GM20000 (cell line): ENCODE measurements around the gene COBLL1.

ENCODE experiments used
- DNase-seq: peaks from one replicate; pipeline ENCODE4 v3.0.0; 2012; ENCODE audit warnings: low spot score
- TF ChIP-seq, protein P1 (sequence below): IDR thresholded peaks from 2 replicates; pipeline ENCODE4 v1.5.1; 2012; ENCODE audit warnings: mild to moderate bottlenecking, control low read depth; ENCODE audit errors: extremely low read depth, missing control alignments

The COBLL1 gene

DNA sequence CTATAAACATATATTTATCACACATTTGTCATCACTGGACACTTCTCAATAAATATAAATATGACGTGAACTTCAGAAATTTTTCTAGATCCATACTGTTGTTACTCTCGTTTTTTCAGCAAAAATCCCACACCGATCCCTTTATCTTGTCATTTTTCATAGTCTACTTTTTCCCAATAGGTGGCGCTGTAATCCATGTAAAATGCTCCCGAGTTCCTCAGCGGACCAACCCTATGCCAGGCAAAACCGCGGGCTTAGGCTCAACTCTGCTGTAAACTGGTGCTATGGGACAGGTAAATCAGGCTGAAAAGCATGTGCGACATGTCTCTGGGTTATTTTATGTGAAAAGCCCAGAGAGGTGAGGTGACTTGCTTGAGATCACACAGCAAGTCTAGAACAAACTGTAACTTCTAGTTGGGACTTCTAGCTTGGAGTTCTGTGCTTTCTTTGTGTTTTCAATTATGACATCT, 104.0 kb downstream of the COBLL1 start:
- peak; percentile 39 for DNase-seq
- TF ChIP-seq, protein P1, sequence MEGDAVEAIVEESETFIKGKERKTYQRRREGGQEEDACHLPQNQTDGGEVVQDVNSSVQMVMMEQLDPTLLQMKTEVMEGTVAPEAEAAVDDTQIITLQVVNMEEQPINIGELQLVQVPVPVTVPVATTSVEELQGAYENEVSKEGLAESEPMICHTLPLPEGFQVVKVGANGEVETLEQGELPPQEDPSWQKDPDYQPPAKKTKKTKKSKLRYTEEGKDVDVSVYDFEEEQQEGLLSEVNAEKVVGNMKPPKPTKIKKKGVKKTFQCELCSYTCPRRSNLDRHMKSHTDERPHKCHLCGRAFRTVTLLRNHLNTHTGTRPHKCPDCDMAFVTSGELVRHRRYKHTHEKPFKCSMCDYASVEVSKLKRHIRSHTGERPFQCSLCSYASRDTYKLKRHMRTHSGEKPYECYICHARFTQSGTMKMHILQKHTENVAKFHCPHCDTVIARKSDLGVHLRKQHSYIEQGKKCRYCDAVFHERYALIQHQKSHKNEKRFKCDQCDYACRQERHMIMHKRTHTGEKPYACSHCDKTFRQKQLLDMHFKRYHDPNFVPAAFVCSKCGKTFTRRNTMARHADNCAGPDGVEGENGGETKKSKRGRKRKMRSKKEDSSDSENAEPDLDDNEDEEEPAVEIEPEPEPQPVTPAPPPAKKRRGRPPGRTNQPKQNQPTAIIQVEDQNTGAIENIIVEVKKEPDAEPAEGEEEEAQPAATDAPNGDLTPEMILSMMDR, result peak; percentile 42

DNA sequence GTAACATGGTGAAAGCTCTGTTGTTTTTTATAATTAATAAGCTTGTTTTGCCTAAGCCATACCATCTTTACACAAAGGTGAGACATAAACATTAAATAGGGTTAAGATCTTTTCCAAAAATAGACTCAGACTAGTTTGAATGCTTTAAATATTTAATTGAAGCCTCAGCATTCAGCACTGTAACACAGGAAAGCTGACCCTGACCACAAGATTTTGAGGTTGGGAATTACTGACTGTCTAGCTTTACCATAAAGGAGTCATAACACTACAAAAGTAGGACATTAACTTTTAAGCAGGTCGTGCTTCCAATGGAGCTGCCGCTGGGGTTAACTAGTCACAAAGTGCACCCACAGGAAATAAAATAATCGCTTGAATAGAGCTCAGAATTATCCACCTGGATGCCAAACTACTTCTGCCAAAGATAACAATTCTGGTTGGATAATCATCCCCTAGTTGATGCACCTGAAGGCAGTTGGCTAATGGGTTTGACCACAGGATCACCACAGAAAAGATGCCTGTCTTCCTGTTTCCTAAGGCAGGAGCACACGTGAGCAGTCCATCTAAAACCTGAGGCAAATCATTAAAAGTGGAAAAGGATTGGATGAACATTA, 106.2 kb downstream of the COBLL1 start:
- DNase-seq, result no peak

DNA sequence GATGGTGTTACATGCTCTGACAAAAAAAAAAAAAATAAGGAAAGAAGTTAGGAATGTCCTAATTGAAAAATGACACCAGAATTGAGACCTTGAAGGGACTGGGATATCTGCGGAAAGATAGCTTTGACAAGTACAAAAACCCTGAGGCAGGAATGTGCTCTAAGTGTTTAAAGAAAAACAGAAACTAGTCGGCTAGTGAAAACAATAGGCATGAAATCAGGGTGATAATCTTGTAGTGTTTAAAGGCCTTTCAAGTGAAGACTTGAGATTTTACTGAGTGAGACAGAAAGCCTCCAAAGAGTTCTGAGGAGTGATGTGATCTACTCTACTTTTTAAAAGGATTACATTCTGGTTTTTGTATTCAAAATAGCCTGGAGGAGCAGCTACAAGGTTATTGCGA, 107.4 kb downstream of the COBLL1 start:
- TF ChIP-seq, protein P1, result no peak
- no peak for DNase-seq

More for the DNA sequence above, 106.2 kb downstream of the COBLL1 start:
- TF ChIP-seq, protein P1, result no peak

DNA sequence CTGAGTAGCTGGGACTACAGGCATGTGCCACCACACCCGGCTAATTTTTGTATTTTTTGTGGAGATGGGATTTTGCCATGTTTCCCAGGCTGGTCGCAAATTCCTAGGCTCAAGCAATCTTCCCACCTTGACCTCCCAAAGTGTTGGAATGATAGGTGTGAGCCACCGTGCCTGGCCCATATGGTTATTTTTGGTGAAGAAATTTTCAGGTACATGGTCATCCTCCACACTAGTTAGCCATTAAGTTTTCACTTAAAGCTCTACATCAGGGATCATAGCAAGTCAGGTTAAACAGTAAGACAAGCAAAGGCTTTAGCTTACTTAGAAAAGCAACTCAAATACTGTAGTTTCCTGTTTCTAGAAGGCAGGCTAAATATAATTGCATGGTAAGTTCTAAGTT, 116.1 kb downstream of the COBLL1 start:
- no peak for DNase-seq
- TF ChIP-seq, protein P1, result no peak

DNA sequence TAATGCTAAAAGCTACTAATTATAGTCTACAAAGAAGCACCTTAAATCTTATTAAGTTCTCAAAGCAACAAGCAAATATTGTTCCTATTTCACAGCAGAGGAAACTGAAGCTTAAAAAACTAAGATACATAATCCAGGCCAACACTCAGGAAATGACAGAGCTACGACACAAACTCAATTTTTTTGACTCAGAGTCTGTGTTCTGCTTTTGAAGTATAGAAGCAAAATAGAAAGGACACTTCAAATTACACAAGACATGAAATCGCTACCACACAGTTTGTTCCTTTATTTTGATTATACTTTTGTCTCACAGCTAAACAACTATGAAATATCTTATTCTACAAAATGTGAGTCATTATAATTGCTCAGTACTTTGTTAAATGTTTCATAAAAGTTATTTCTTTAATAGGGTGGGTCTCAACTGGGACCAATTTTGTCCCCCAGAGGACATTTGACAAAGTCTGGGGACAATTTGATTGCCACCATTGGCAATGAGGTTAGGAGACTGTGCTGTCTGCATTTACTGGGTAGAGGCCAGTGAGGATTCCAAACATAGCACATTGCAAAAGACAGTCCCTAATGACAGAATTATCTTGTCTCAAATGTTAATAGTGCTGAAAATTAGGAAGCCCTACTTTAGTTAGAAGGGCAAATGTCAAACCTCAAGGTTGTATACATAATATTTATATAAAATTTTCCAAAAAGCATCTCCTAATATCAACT, 118.8 kb downstream of the COBLL1 start:
- DNase-seq, result no peak
- TF ChIP-seq, protein P1, result no peak

DNA sequence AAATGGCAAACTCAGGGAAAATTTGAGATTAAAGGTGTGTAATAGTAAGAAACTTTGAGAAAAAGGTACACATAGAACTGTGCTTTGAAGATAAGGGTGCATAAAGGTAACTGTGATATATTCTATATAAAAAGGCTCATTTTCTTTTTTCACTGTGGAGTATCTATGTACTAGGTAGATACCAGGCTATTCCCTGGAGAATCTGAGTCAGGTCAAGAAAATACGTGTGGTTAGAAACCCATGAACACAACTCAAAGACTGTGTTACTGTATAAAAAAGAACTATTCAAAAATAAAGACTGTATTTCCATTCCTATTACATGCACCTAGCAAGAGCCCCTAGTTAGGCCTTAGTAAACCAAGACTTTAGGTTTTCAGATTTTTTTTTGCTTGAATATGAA, 120.2 kb downstream of the COBLL1 start:
- TF ChIP-seq, protein P1, result no peak
- no peak for DNase-seq
